Measurements from ENCODE around the gene NAA38. TPM values are rescaled to one million over a fixed set of nuclear protein-coding genes. Genes with fewer than 3 reads are reported as not detected.

The NAA38 gene
- total and polyA plus RNA-seq, 2 donors from 2014 or later = 69.6 to 246 TPM

- H3K36me3 ChIP-seq (ENCODE audit: control insufficient read depth in 2 of 3, insufficient read depth in 3 of 3, low read length in 3 of 3) = peaks cover 8 to 13% (median 11%) of the 10 kb centered on the region in 3 donors
- FAIRE-seq (no peak), DNase-seq (peak in 1 of 5 donors; percentile 5)
- H3K4me1 ChIP-seq (ENCODE audit: control insufficient read depth in 2 of 3, insufficient read depth in 2 of 3, low read depth in 1 of 3, low read length in 3 of 3) = peaks cover 12 to 26% (median 21%) of the 10 kb centered on the region in 3 donors
- peak within 1 kb of the TSS; percentile 56 to 83 (median 60) for H3K4me3 ChIP-seq (ENCODE audit: low read length in 3 of 3)
- intact Hi-C loops (cut with DNase I) = no loop called here
- no peaks in the 10 kb centered on the region for H3K27me3 ChIP-seq (ENCODE audit: control insufficient read depth, insufficient read depth, low read length)
- H3K9me3 ChIP-seq (ENCODE audit: control insufficient read depth in 2 of 3, insufficient read depth in 1 of 3, low read length in 3 of 3) = no peaks in the 10 kb centered on the region
- peak within 1 kb of the TSS; percentile 26 to 86 (median 82) for H3K9ac ChIP-seq (ENCODE audit: low read length in 3 of 3)
- no peak for TF ChIP-seq CTCF (IDR thresholded peaks at IDR 0.05; ENCODE audit: borderline replicate concordance, extremely low read depth, insufficient read depth)
- peak within 1 kb of the TSS; percentile 94 to 95 for H3K27ac ChIP-seq (ENCODE audit: low read depth in 2 of 2, low read length in 2 of 2)
Measured at GRCh38 chr17:7888184-7888920, 31.0 kb upstream of the NAA38 start, which contains the start of gene CHD3. CHD3 (plus strand) TSS chr17:7888789; CDS start chr17:7889001, 212 bp downstream.

- H3K9me3 ChIP-seq (ENCODE audit: control insufficient read depth in 2 of 3, insufficient read depth in 1 of 3, low read length in 3 of 3) = no peaks in the 10 kb centered on the region
- peaks cover 16 to 28% (median 21%) of the 10 kb centered on the region in 3 donors for H3K4me1 ChIP-seq (ENCODE audit: control insufficient read depth in 2 of 3, insufficient read depth in 2 of 3, low read depth in 1 of 3, low read length in 3 of 3)
- peaks cover 8 to 11% (median 10%) of the 10 kb centered on the region in 3 donors for H3K36me3 ChIP-seq (ENCODE audit: control insufficient read depth in 2 of 3, insufficient read depth in 3 of 3, low read length in 3 of 3)
- H3K9ac ChIP-seq (ENCODE audit: low read length in 3 of 3) = peak overlapping the region; percentile 26 to 86 (median 82)
- intact Hi-C loops (cut with DNase I) = no loop called here
- no peak for TF ChIP-seq CTCF (IDR thresholded peaks at IDR 0.05; ENCODE audit: borderline replicate concordance, extremely low read depth, insufficient read depth)
- peak overlapping the region; percentile 94 to 97 for H3K27ac ChIP-seq (ENCODE audit: low read depth in 2 of 2, low read length in 2 of 2)
- H3K27me3 ChIP-seq (ENCODE audit: control insufficient read depth, insufficient read depth, low read length) = no peaks in the 10 kb centered on the region
- peak; percentile 91 for FAIRE-seq
- DNase-seq = peak; percentile 96 to 99 (median 98)
- peak overlapping the region; percentile 60 to 84 (median 83) for H3K4me3 ChIP-seq (ENCODE audit: low read length in 3 of 3)
Measured at GRCh38 chr17:7887482-7888183, 30.3 kb upstream of the NAA38 start.

- FAIRE-seq (no peak), DNase-seq (no peak)
- intact Hi-C loops (cut with DNase I) = no loop called here
- Histone ChIP-seq H3K36me3 (ENCODE audit: control insufficient read depth in 2 of 3, insufficient read depth in 3 of 3, low read length in 3 of 3) (peaks cover 6 to 11% (median 9%) of the 10 kb centered on the region in 3 donors), H3K9me3 (ENCODE audit: control insufficient read depth in 2 of 3, insufficient read depth in 1 of 3, low read length in 3 of 3) (no peaks in the 10 kb centered on the region), H3K4me1 (ENCODE audit: control insufficient read depth in 2 of 3, insufficient read depth in 2 of 3, low read depth in 1 of 3, low read length in 3 of 3) (peaks cover 17 to 31% (median 21%) of the 10 kb centered on the region in 3 donors), H3K4me3 (ENCODE audit: low read length in 3 of 3) (peak overlapping the region; percentile 2 to 84 (median 83)), H3K27ac (ENCODE audit: low read depth in 2 of 2, low read length in 2 of 2) (peak overlapping the region; percentile 95 to 97), H3K9ac (ENCODE audit: low read length in 3 of 3) (peak overlapping the region; percentile 20 to 81 (median 52)), H3K27me3 (ENCODE audit: control insufficient read depth, insufficient read depth, low read length) (no peaks in the 10 kb centered on the region)
- no peak for TF ChIP-seq CTCF (IDR thresholded peaks at IDR 0.05; ENCODE audit: borderline replicate concordance, extremely low read depth, insufficient read depth)
Measured at GRCh38 chr17:7887038-7887481, 29.7 kb upstream of the NAA38 start.

All from kidney (tissue), 14 donors.